ENCODE results near the gene FBXL4. TPM values are rescaled to one million over a fixed set of nuclear protein-coding genes. Genes with fewer than 3 reads are reported as not detected.

FBXL4 gene
- total RNA-seq, 6 experiments from 2014 or later = 10.6 to 13.0 (median 12.3) TPM

- no peak for DNase-seq
- no peak overlapping the region for H3K27ac Mint-ChIP-seq
- TF ChIP-seq CTCF (IDR thresholded peaks at IDR 0.05) = no peak
- H3K4me1 Mint-ChIP-seq (ENCODE audit: low read depth) = peaks cover under 1% of the 10 kb centered on the region; the same call in 1 of the 2 replicates
- H3K4me3 Mint-ChIP-seq = no peak overlapping the region
- H3K9me3 Mint-ChIP-seq = no peaks in the 10 kb centered on the region
- H3K36me3 Mint-ChIP-seq (ENCODE audit: low read depth) = no peaks in the 10 kb centered on the region
- H3K27me3 Mint-ChIP-seq (ENCODE audit: insufficient read depth) = peaks cover 4% of the 10 kb centered on the region
Observed at GRCh38 chr6:98984121-98984520, 36.4 kb upstream of the FBXL4 start.

DNA sequence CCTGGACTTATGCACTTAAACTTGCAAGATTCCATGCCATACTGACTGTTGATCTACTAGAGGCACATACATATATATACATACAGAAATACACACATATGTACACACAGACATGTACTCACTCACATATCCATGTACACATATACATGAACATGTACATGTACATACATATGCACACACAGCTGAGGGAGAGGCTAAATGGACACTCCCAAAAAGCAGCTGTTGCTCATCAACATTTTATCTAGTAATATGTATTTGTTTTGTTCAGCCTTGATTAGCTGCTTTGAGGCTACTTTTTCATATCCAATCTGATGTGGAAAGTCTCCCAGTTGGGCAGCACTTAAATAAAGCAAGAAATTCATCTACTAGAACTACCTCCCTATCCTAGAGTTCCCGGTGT, 33.7 kb upstream of the FBXL4 start:
- DNase-seq = no peak
- H3K4me1 Mint-ChIP-seq (ENCODE audit: low read depth) = no peaks in the 10 kb centered on the region
- no peak for TF ChIP-seq CTCF (IDR thresholded peaks at IDR 0.05)
- H3K27me3 Mint-ChIP-seq (ENCODE audit: insufficient read depth) = peaks cover 4% of the 10 kb centered on the region
- H3K9me3 Mint-ChIP-seq = no peaks in the 10 kb centered on the region
- H3K4me3 Mint-ChIP-seq = no peak overlapping the region
- H3K27ac Mint-ChIP-seq = no peak overlapping the region
- no peaks in the 10 kb centered on the region for H3K36me3 Mint-ChIP-seq (ENCODE audit: low read depth)

DNA sequence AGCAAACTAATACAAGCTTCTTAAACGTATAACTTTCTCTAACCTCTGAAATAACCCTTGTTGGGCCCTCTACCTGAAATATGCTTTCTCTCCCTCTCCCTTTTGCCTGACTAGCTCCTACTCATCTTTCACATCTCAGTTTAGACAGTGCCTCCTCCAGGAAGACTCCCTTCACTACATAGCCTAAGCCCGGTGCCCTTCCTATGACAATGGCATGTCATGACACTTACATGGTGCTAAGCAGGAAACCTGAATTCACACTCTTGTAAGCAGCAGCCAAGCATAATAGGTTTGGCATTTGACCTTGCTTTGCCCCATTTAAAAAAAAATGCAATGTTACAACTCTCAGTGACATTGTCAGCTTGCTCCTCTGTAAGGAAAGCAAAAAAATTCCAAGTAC, 33.1 kb upstream of the FBXL4 start:
- Mint-ChIP-seq H3K9me3 (no peaks in the 10 kb centered on the region), H3K36me3 (ENCODE audit: low read depth) (no peaks in the 10 kb centered on the region)
- DNase-seq = no peak

DNA sequence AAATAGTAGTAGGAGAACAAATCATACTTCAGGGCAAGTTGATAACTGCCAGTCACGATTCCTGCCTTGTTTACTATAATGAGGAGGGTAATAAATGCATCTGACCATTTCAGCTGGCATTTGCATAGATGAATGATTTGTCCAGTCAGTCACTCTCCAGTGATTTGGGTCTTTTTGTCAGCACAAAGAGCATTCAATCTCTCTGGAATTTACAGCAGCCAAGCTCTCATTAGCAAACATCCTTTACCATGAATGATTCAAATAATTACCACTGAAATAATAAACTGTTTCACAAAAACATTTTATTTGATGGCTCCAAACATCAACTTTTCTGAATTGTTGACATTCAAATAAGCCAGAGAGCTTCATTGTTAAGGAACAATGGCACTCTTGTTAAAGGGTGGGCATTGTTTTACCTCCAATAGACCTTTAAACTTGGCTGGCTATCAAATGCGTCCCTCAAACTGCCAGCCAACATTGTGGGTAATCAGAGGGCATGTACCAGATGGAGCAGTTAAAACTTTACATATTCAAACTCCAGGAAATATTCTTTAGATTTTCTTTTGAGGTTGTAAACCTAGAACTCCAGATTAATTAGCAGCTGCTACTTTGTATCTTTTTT, 30.0 kb upstream of the FBXL4 start:
- H3K4me3 Mint-ChIP-seq = no peak overlapping the region
- H3K36me3 Mint-ChIP-seq (ENCODE audit: low read depth) = no peaks in the 10 kb centered on the region
- no peak for TF ChIP-seq CTCF (IDR thresholded peaks at IDR 0.05)

More for the DNA sequence above, 33.1 kb upstream of the FBXL4 start:
- Mint-ChIP-seq H3K27me3 (ENCODE audit: insufficient read depth) (peaks cover 4% of the 10 kb centered on the region), H3K27ac (no peak overlapping the region), H3K4me1 (ENCODE audit: low read depth) (no peaks in the 10 kb centered on the region), H3K4me3 (no peak overlapping the region)
- no peak for TF ChIP-seq CTCF (IDR thresholded peaks at IDR 0.05)

GRCh38 chr6:98976674-98977385, 29.1 kb upstream of the FBXL4 start:
- no peak for DNase-seq
- Mint-ChIP-seq H3K36me3 (ENCODE audit: low read depth) (no peaks in the 10 kb centered on the region), H3K27me3 (ENCODE audit: insufficient read depth) (no peaks in the 10 kb centered on the region), H3K4me3 (no peak overlapping the region), H3K27ac (no peak overlapping the region), H3K4me1 (ENCODE audit: low read depth) (no peaks in the 10 kb centered on the region), H3K9me3 (no peaks in the 10 kb centered on the region)
- TF ChIP-seq CTCF (IDR thresholded peaks at IDR 0.05) = no peak

More for the DNA sequence above, 30.0 kb upstream of the FBXL4 start:
- no peaks in the 10 kb centered on the region for H3K27me3 Mint-ChIP-seq (ENCODE audit: insufficient read depth)
- no peaks in the 10 kb centered on the region for H3K4me1 Mint-ChIP-seq (ENCODE audit: low read depth)
- H3K9me3 Mint-ChIP-seq = no peaks in the 10 kb centered on the region
- DNase-seq = no peak
- no peak overlapping the region for H3K27ac Mint-ChIP-seq

Measured in HFFc6 (cell line).